K562 (cell line): ENCODE data around the gene KLRC4. TPM values are rescaled to one million over a fixed set of nuclear protein-coding genes. Genes with fewer than 3 reads are reported as not detected.

ENCODE experiments used
- ATAC-seq: fragments of 200-7000 bp; cut with Tn5 transposase; 3 replicates; pipeline ENCODE4 v1.9.1; 2020; ENCODE audit warnings: moderate library complexity
- BruUV-seq: library from RNA; stranded (reverse); fragments of 400-500 nt; replicated peaks from 2 replicates; lab custom pipeline; 2021; lab: Mats Ljungman, UMichigan
- CTCF ChIA-PET: fragments of 300-600 bp; formaldehyde crosslinking; extraction: SDS; loops from one replicate; lab custom pipeline; 2021; ENCODE audit warnings: low intra/inter-chr PET ratio; lab: Yijun Ruan, JAX
- POLR2A ChIA-PET: fragments of 300-600, 350-650 bp; sonication (Branson Sonifier 250); formaldehyde crosslinking; extraction: SDS; loops from one replicate; lab custom pipeline; 2021; ENCODE audit warnings: antibody characterized with exemption, inconsistent platforms; lab: Yijun Ruan, JAX
- DNase-seq, 4 experiments: peaks; one replicate each; pipeline versions ENCODE4 v3.0.0 to v3.0.0-alpha.2; 2011 to 2018; ENCODE audit warnings: low spot score in 3 of 4, mixed read lengths in 3 of 4; ENCODE audit errors: extremely low read depth in 1 of 4
- FAIRE-seq: peaks from 2 replicates; lab custom pipeline; 2011; peaks lifted over from hg19 to GRCh38; lab: Jason Lieb, UNC
- H2AFZ ChIP-seq: 2 replicates; pipeline ENCODE4 v1.6.0; 2011; ENCODE audit warnings: low read depth, low read length, control low read depth, inconsistent platforms
- H3K27ac ChIP-seq: fragments of 200-600 bp; 3 replicates; pipeline ENCODE4 v1.8.0; 2011; ENCODE audit warnings: low read depth, mild to moderate bottlenecking, control low read depth, inconsistent platforms, low read length, moderate library complexity, mixed read lengths; ENCODE audit errors: extremely low read depth
- H3K27me3 ChIP-seq, 2 experiments: fragments of 300-600 bp in 1 of 2; 2 replicates in 1 of 2; 3 replicates in 1 of 2; pipeline versions ENCODE4 v1.6.0 to v1.8.0; 2011; ENCODE audit warnings: inconsistent platforms in 2 of 2, low read length in 2 of 2, mild to moderate bottlenecking in 1 of 2, mixed read lengths in 1 of 2, moderate library complexity in 1 of 2; ENCODE audit not compliant: control insufficient read depth in 2 of 2, insufficient read depth in 2 of 2
- H3K36me3 ChIP-seq: fragments of 300-600 bp; 3 replicates; pipeline ENCODE4 v1.8.0; 2011; ENCODE audit warnings: mild to moderate bottlenecking, low read length, inconsistent platforms; ENCODE audit not compliant: control insufficient read depth, insufficient read depth
- H3K4me1 ChIP-seq, 2 experiments: fragments of 200-600 bp in 1 of 2; replicated peaks in 1 of 2; 2 replicates in 1 of 2; 3 replicates in 1 of 2; pipeline versions ENCODE4 v1.5.1 to v1.8.0; 2011; ENCODE audit warnings: inconsistent platforms in 2 of 2, low read length in 2 of 2, mild to moderate bottlenecking in 1 of 2, mixed read lengths in 1 of 2, moderate library complexity in 1 of 2; ENCODE audit not compliant: control insufficient read depth in 2 of 2, insufficient read depth in 2 of 2
- H3K4me2 ChIP-seq: 2 replicates; pipeline ENCODE4 v1.6.1; 2011; ENCODE audit warnings: low read length, control low read depth, inconsistent platforms, mixed read lengths; ENCODE audit not compliant: insufficient read depth
- H3K4me3 ChIP-seq: fragments of 200-600 bp; sonication (generic), shearing (Covaris generic); 2 replicates; pipeline ENCODE4 v1.5.1; 2016; ENCODE audit warnings: control low read depth, inconsistent platforms
- H3K79me2 ChIP-seq: fragments of 200-600 bp; 3 replicates; pipeline ENCODE4 v1.8.0; 2011; ENCODE audit warnings: low read length, inconsistent platforms; ENCODE audit not compliant: control insufficient read depth, insufficient read depth
- H3K9ac ChIP-seq, 2 experiments: 2 replicates each; pipeline versions ENCODE4 v1.6.0 to v1.6.1; 2011; ENCODE audit warnings: low read depth in 2 of 2, low read length in 2 of 2, control low read depth in 1 of 2, inconsistent platforms in 1 of 2, mild to moderate bottlenecking in 1 of 2, mixed read lengths in 1 of 2; ENCODE audit not compliant: insufficient read depth in 1 of 2
- H3K9me1 ChIP-seq: one replicate; pipeline ENCODE4 v1.6.0; 2011; ENCODE audit warnings: inconsistent platforms, mild to moderate bottlenecking, low read length, moderate library complexity; ENCODE audit not compliant: control insufficient read depth, insufficient read depth
- H3K9me3 ChIP-seq: replicated peaks from 2 replicates; pipeline ENCODE4 v1.5.1; 2011; ENCODE audit warnings: low read depth, low read length, inconsistent platforms; ENCODE audit not compliant: control insufficient read depth, insufficient read depth
- H4K20me1 ChIP-seq: replicated peaks from 2 replicates; pipeline ENCODE4 v1.6.1; 2011; ENCODE audit warnings: low read length, inconsistent platforms, mixed read lengths; ENCODE audit not compliant: control insufficient read depth, insufficient read depth
- ARHGAP35 ChIP-seq: fragments of 450-650 bp; IDR thresholded peaks from 2 replicates; pipeline ENCODE4 v1.6.1; 2018; ENCODE audit not compliant: partially characterized antibody
- HEY1 ChIP-seq: fragments of 250-450 bp; sonication (Bioruptor Pico); IDR thresholded peaks from 2 replicates; pipeline ENCODE4 v1.5.0; 2020; ENCODE audit warnings: mild to moderate bottlenecking, moderate library complexity, borderline replicate concordance
- HNRNPUL1 ChIP-seq: fragments of 200-400 bp; formaldehyde crosslinking; IDR thresholded peaks from 2 replicates; pipeline ENCODE4 v1.6.1; 2017; ENCODE audit warnings: low read length
- MTA2 ChIP-seq: fragments of 450-650 bp; IDR thresholded peaks from 2 replicates; pipeline ENCODE4 v1.6.1; 2016; ENCODE audit warnings: low read depth
- PTRF ChIP-seq: fragments of 450-650 bp; IDR thresholded peaks from 2 replicates; pipeline ENCODE4 v1.6.1; 2016; ENCODE audit warnings: mild to moderate bottlenecking, missing genetic modification characterization, missing compliant biosample characterization
- RBM25 ChIP-seq: fragments of 200-400 bp; formaldehyde crosslinking; IDR thresholded peaks from 2 replicates; pipeline ENCODE4 v1.6.1; 2018; ENCODE audit warnings: low read length, low read depth, moderate library complexity; ENCODE audit not compliant: severe bottlenecking
- SRSF7 ChIP-seq: fragments of 200-400 bp; formaldehyde crosslinking; optimal IDR thresholded peaks from 2 replicates; pipeline ENCODE3; 2017; ENCODE audit warnings: mild to moderate bottlenecking, low read depth, low read length
- ZFP1 ChIP-seq: fragments of 450-650 bp; formaldehyde crosslinking; IDR thresholded peaks from 2 replicates; pipeline ENCODE4 v1.4.0; 2020; ENCODE audit warnings: mild to moderate bottlenecking, mixed read lengths
- WGBS: fragments of 100-300 bp; shearing (Covaris generic); methylation state at CpG from one replicate; pipeline ENCODE4 v1.1.6; 2016; ENCODE audit warnings: low coverage, mixed read lengths; ENCODE audit not compliant: insufficient coverage; ENCODE audit errors: missing lambda C conversion rate; 5-methylcytosine and 5-hydroxymethylcytosine counted together
- in situ Hi-C: fragments of 300-500 bp; cut with MboI; formaldehyde crosslinking; loops from 4 replicates; pipeline ENCODE4 v1.15.0; 2018; ENCODE audit warnings: inconsistent platforms, mixed read lengths
- intact Hi-C: fragments of 100-400 bp; cut with micrococcal nuclease; formaldehyde crosslinking; loops from 2 replicates; pipeline ENCODE4 v1.14.2; 2022
- polyA plus RNA-seq, 8 experiments: library from polyadenylated mRNA; depleted of rRNA in 4 of 8; stranded (reverse) in 5 of 8; unstranded in 3 of 8; fragments of >200 nt; fragmentation: Nextera tagmentation in 2 of 8; fragmentation: Illumina TruSeq in 1 of 8; extraction: Ambion mirVana in 2 of 8; extraction: Trizol in 1 of 8; gene quantifications; 2 replicates each; pipeline versions ENCODE4 v1.2.1 to v1.2.3, GENCODE V29; 2011 to 2014; ENCODE audit warnings: inconsistent platforms in 1 of 8, missing spikeins in 1 of 8
- total RNA-seq, 7 experiments: library from RNA; depleted of rRNA in 6 of 7; stranded (reverse); fragments of >200 nt in 6 of 7; fragmentation: Illumina TruSeq in 2 of 7; extraction: Trizol in 2 of 7; gene quantifications; 2 replicates each; pipeline versions ENCODE4 v1.2.1 to v1.2.3, GENCODE V29; 2011 to 2021; ENCODE audit warnings: low replicate concordance in 1 of 7
- TF ChIP-seq, protein P1 (sequence below), 2 experiments: fragments of 450-650 bp; IDR thresholded peaks; 2 replicates each; pipeline ENCODE4 v1.6.1; 2018; ENCODE audit warnings: mild to moderate bottlenecking in 2 of 2, low read depth in 1 of 2; ENCODE audit not compliant: partially characterized antibody in 2 of 2
- TF ChIP-seq, protein P2 (sequence below): fragments of 450-650 bp; IDR thresholded peaks from 2 replicates; pipeline ENCODE4 v1.6.1; 2014; ENCODE audit warnings: low read depth, mild to moderate bottlenecking, moderate library complexity, borderline replicate concordance
- TF ChIP-seq, protein P3 (sequence below): fragments of 450-650 bp; formaldehyde crosslinking; conservative IDR thresholded peaks from 2 replicates; pipeline ENCODE4 v1.4.0; 2022; ENCODE audit warnings: mild to moderate bottlenecking, missing genetic modification characterization

Gene KLRC4
- total and polyA plus RNA-seq, 9 of the 15 experiments (the other 6 are each of a cell fraction or from before 2014, with no cell fraction given), result 0.17 TPM; not detected in 8

DNA sequence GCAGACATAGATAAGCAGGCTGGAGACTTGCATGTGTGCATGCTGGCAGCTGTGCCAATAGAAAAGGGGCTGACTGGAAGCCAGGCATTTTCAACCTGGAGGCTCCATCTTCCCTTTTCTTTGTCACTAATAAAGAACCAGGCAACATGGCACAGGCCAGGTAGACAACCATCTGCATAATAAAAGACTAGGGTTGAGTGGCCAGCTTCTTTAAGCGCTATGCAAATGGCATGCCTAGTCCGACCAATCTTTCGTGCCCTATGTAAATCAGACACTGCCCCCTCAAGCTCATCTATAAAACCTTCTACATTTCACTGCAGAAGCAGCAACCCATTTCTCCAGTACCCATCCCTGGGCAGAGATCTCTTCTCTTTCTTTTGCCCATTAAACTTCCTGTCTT, 48.2 kb upstream of the KLRC4 start:
- TF ChIP-seq ARHGAP35, result no peak
- no peak for TF ChIP-seq MTA2
- no peak for TF ChIP-seq RBM25
- TF ChIP-seq, protein P1, sequence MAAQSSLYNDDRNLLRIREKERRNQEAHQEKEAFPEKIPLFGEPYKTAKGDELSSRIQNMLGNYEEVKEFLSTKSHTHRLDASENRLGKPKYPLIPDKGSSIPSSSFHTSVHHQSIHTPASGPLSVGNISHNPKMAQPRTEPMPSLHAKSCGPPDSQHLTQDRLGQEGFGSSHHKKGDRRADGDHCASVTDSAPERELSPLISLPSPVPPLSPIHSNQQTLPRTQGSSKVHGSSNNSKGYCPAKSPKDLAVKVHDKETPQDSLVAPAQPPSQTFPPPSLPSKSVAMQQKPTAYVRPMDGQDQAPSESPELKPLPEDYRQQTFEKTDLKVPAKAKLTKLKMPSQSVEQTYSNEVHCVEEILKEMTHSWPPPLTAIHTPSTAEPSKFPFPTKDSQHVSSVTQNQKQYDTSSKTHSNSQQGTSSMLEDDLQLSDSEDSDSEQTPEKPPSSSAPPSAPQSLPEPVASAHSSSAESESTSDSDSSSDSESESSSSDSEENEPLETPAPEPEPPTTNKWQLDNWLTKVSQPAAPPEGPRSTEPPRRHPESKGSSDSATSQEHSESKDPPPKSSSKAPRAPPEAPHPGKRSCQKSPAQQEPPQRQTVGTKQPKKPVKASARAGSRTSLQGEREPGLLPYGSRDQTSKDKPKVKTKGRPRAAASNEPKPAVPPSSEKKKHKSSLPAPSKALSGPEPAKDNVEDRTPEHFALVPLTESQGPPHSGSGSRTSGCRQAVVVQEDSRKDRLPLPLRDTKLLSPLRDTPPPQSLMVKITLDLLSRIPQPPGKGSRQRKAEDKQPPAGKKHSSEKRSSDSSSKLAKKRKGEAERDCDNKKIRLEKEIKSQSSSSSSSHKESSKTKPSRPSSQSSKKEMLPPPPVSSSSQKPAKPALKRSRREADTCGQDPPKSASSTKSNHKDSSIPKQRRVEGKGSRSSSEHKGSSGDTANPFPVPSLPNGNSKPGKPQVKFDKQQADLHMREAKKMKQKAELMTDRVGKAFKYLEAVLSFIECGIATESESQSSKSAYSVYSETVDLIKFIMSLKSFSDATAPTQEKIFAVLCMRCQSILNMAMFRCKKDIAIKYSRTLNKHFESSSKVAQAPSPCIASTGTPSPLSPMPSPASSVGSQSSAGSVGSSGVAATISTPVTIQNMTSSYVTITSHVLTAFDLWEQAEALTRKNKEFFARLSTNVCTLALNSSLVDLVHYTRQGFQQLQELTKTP (IDR thresholded peaks at IDR 0.05; ENCODE audit: low read depth in 1 of 2, partially characterized antibody in 2 of 2), result no peak
- TF ChIP-seq, protein P2, sequence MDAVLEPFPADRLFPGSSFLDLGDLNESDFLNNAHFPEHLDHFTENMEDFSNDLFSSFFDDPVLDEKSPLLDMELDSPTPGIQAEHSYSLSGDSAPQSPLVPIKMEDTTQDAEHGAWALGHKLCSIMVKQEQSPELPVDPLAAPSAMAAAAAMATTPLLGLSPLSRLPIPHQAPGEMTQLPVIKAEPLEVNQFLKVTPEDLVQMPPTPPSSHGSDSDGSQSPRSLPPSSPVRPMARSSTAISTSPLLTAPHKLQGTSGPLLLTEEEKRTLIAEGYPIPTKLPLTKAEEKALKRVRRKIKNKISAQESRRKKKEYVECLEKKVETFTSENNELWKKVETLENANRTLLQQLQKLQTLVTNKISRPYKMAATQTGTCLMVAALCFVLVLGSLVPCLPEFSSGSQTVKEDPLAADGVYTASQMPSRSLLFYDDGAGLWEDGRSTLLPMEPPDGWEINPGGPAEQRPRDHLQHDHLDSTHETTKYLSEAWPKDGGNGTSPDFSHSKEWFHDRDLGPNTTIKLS, result no peak
- no peak for TF ChIP-seq HNRNPUL1
- TF ChIP-seq ZFP1 (CRISPR knock-in tag), result no peak
- TF ChIP-seq HEY1 (CRISPR knock-in tag), result no peak
- TF ChIP-seq, protein P3, sequence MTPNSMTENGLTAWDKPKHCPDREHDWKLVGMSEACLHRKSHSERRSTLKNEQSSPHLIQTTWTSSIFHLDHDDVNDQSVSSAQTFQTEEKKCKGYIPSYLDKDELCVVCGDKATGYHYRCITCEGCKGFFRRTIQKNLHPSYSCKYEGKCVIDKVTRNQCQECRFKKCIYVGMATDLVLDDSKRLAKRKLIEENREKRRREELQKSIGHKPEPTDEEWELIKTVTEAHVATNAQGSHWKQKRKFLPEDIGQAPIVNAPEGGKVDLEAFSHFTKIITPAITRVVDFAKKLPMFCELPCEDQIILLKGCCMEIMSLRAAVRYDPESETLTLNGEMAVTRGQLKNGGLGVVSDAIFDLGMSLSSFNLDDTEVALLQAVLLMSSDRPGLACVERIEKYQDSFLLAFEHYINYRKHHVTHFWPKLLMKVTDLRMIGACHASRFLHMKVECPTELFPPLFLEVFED (CRISPR knock-in tag), result no peak
- TF ChIP-seq PTRF, result no peak
- no peak for TF ChIP-seq SRSF7
- ChIA-PET CTCF (no interaction called here), POLR2A (no interaction called here)
- Histone ChIP-seq H3K9me3 (no peaks in the 10 kb centered on the region; the same call in 1 of the 2 replicates), H3K27ac (no peak overlapping the region), H3K9ac (no peak overlapping the region), H3K4me3 (no peak overlapping the region), H3K4me2 (no peak overlapping the region), H3K9me1 (no peaks in the 10 kb centered on the region), H2AFZ (no peak overlapping the region), H3K36me3 (no peaks in the 10 kb centered on the region), H3K4me1 (no peaks in the 10 kb centered on the region), H3K27me3 (no peaks in the 10 kb centered on the region), H4K20me1 (no peaks in the 10 kb centered on the region), H3K79me2 (no peaks in the 10 kb centered on the region)
- no peak for DNase-seq
- WGBS, result 7% methylated on average over 3 of the region's 3 CpGs
- no peak for ATAC-seq
- intact Hi-C loops (no loop called here), in situ Hi-C loops (loop anchor here (5.0 kb wide), 1 partner anchor 50 kb away; the partner anchor contains the start of gene KLRC4)
- BruUV-seq, result no TSS peak
- no peak for FAIRE-seq
